ENCODE data around the gene LGALS9.
"Not testable (repeated sequence)": the region's sequence is repeated elsewhere in the genome, so short reads cannot be mapped to it uniquely, and the experiment has no call there.

DNA sequence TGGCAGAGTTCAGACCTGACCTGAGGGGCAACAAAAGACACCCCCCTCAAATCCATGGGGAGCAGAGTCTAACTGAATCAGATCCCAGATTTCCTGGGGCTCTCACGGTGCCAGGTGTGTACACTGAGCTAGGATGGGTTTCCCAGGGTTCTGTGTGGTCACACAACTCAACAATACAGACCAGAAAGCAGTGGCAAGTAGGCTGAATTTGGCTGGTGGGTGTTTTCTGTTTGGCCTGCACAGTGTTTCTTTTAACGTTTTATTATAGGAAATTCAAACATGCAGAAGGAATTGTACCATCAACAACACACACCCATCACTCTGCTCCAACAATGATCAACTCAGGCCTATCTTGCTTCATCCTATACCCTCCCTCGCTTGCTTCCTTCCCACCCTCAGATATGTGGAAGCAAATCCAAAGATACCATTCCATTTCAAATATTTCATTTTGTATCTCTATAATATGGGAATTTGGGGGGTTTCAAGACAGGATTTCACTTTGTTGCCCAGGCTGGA lies 5.1 kb downstream of the LGALS9 start:
- TF ChIP-seq, protein P1, sequence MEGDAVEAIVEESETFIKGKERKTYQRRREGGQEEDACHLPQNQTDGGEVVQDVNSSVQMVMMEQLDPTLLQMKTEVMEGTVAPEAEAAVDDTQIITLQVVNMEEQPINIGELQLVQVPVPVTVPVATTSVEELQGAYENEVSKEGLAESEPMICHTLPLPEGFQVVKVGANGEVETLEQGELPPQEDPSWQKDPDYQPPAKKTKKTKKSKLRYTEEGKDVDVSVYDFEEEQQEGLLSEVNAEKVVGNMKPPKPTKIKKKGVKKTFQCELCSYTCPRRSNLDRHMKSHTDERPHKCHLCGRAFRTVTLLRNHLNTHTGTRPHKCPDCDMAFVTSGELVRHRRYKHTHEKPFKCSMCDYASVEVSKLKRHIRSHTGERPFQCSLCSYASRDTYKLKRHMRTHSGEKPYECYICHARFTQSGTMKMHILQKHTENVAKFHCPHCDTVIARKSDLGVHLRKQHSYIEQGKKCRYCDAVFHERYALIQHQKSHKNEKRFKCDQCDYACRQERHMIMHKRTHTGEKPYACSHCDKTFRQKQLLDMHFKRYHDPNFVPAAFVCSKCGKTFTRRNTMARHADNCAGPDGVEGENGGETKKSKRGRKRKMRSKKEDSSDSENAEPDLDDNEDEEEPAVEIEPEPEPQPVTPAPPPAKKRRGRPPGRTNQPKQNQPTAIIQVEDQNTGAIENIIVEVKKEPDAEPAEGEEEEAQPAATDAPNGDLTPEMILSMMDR (IDR thresholded peaks at IDR 0.05) = not testable (repeated sequence)
- TF ChIP-seq EZH2 (IDR thresholded peaks at IDR 0.05; ENCODE audit: borderline replicate concordance, insufficient read depth, low read depth, low read length, poor library complexity, severe bottlenecking) = not testable (repeated sequence)
